Ovary (tissue), 9 donors: Measurements from ENCODE around the gene COL23A1. TPM values are rescaled to one million over a fixed set of nuclear protein-coding genes. Genes with fewer than 3 reads are reported as not detected.

Experiments
- DNase-seq, 5 donors: peaks; one replicate each; pipeline ENCODE4 v3.0.0-alpha.2; 2019 to 2020
- H3K27ac ChIP-seq, 2 donors: fragments of 200-600 bp; one replicate each; pipeline versions ENCODE4 v1.5.1 to v1.8.0; 2019 to 2022
- H3K27me3 ChIP-seq: fragments of 200-600 bp; one replicate; pipeline ENCODE4 v1.8.0; 2022
- H3K36me3 ChIP-seq: fragments of 200-600 bp; sonication (generic); one replicate; pipeline ENCODE4 v1.5.1; 2019
- H3K4me1 ChIP-seq: one replicate; pipeline ENCODE4 v1.8.1; 2013; ENCODE audit warnings: mild to moderate bottlenecking, moderate library complexity; ENCODE audit not compliant: insufficient read depth
- H3K4me3 ChIP-seq: fragments of 200-600 bp; sonication (generic); one replicate; pipeline ENCODE4 v1.5.1; 2017
- H3K9me3 ChIP-seq, 2 donors: fragments of 200-600 bp in 1 of 2; sonication (generic) in 1 of 2; one replicate each; pipeline versions ENCODE4 v1.5.1 to v1.8.1; 2013 to 2019; ENCODE audit warnings: mild to moderate bottlenecking in 1 of 2, moderate library complexity in 1 of 2
- EP300 ChIP-seq: sonication (generic); formaldehyde crosslinking; IDR thresholded peaks from one replicate; pipeline ENCODE4 v1.6.1; 2017; ENCODE audit warnings: antibody characterized with exemption
- POLR2A ChIP-seq: fragments of 450-650 bp; IDR thresholded peaks from one replicate; pipeline ENCODE4 v1.6.1; 2017; ENCODE audit warnings: antibody characterized with exemption, mild to moderate bottlenecking, moderate library complexity
- WGBS, 3 donors: extraction: QIAGEN DNeasy Blood & Tissue Kit in 1 of 3; methylation state at CpG; one replicate each; pipeline versions ENCODE4 v1.1.5 to v1.1.7; 2013 to 2017; 5-methylcytosine and 5-hydroxymethylcytosine counted together
- intact Hi-C, 4 donors: fragments of 100-400 bp; cut with DNase I; formaldehyde crosslinking; loops; one replicate each; pipeline versions ENCODE4 v1.11.0 to v1.15.1; 2022 to 2023
- polyA plus RNA-seq, 2 donors: library from polyadenylated mRNA; stranded (reverse); fragments of 200-250 nt in 1 of 2; fragments of 350-450 nt in 1 of 2; fragmentation: Illumina TruSeq in 1 of 2; extraction: RNeasy Lipid Tissue Mini Kit (QIAGEN cat#74804) in 1 of 2; gene quantifications; one replicate each; pipeline ENCODE4 v1.2.3, GENCODE V29; 2013 to 2014
- total RNA-seq, 7 donors: library from RNA; depleted of rRNA in 2 of 7; stranded (reverse); fragments of >200 nt in 2 of 7; fragmentation: NEBNext Ultra II Directional in 3 of 7; extraction: Animal tissue kit (Norgen Biotek cat#: 25700) in 3 of 7; gene quantifications; one replicate each; pipeline versions ENCODE4 v1.1.0 to v1.2.4, GENCODE V29; 2016 to 2023
- TF ChIP-seq, protein P1 (sequence below), 3 donors: fragments of 450-650 bp in 2 of 3; fragments of 200-600 bp in 1 of 3; IDR thresholded peaks; one replicate each; pipeline versions ENCODE4 v1.5.1 to v1.8.0; 2016 to 2022; ENCODE audit warnings: antibody characterized with exemption in 3 of 3, mild to moderate bottlenecking in 1 of 3
- donor health status: DM: no; HTN: no; CAD: no; lungs with moderate emphysema.
- donor health status: DM: no; HTN: no; CAD: no.
- donor health status: Bipolar disorder and iron deficiency.
- donor health status: DM: yes; HTN: yes; CAD: no.
- donor health status: DM: no; HTN: no; CAD: no.
- donor health status: DM: yes; HTN: yes; CAD: no.

The COL23A1 gene
- total and polyA plus RNA-seq, 9 donors, result 0.13 to 0.92 (median 0.39) TPM; not detected in 1

DNA sequence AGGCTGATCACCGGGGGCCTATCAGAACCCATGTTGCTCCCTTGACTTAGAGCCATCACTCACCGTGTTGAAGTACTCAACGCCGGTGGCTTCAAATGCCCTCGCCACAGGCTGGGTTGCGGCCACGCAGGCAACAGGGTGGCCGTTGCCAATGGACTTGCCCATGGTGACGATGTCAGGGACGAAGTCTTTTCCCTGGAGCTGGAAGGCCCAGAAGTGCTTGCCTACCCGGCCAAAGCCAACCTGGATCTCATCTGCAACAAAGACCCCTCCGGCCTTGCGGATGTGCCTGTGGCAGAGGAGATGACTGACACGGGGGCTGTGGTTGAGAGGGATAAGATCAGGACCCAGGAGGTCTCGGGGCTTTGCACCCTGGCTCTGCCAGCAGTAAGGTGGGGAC lies 367.9 kb downstream of the COL23A1 start:
- intact Hi-C loops, result loop anchor here in 1 of 4 donors (10.0 kb wide), 1 partner anchor 77 kb away; no protein-coding TSS in a partner anchor
- DNase-seq, result no peak
- no peak overlapping the region for H3K4me3 ChIP-seq
- H3K27me3 ChIP-seq, result no peaks in the 10 kb centered on the region
- no peak for TF ChIP-seq EP300
- TF ChIP-seq, protein P1, sequence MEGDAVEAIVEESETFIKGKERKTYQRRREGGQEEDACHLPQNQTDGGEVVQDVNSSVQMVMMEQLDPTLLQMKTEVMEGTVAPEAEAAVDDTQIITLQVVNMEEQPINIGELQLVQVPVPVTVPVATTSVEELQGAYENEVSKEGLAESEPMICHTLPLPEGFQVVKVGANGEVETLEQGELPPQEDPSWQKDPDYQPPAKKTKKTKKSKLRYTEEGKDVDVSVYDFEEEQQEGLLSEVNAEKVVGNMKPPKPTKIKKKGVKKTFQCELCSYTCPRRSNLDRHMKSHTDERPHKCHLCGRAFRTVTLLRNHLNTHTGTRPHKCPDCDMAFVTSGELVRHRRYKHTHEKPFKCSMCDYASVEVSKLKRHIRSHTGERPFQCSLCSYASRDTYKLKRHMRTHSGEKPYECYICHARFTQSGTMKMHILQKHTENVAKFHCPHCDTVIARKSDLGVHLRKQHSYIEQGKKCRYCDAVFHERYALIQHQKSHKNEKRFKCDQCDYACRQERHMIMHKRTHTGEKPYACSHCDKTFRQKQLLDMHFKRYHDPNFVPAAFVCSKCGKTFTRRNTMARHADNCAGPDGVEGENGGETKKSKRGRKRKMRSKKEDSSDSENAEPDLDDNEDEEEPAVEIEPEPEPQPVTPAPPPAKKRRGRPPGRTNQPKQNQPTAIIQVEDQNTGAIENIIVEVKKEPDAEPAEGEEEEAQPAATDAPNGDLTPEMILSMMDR (IDR thresholded peaks at IDR 0.05), result no peak
- no peak for TF ChIP-seq POLR2A
- H3K9me3 ChIP-seq, result no peaks in the 10 kb centered on the region
- H3K36me3 ChIP-seq, result no peaks in the 10 kb centered on the region
- no peaks in the 10 kb centered on the region for H3K4me1 ChIP-seq
- H3K27ac ChIP-seq, result no peak overlapping the region
- WGBS, 3 donors, result 96 to 97% (median 97%) methylated on average over 15 of the region's 15 CpGs

DNA sequence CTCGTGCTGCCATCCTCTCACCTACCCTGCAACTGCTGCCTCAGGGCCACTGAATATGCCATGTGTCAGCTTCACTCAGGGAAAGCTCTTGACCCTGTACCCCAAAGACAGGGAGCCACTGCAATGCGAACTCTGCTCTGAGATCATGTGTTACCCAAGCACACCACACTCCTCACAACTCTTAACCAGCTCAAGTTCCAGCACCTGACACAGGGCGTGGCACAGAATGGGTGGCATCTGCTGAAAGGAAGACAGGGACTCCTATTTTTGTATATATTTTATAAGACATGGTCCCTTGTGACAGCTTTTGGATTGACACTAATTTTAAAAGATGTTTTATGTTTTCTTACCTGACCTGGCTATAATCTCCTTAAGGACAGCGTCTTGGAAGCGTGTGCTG lies 368.3 kb downstream of the COL23A1 start:
- intact Hi-C loops, result loop anchor here in 1 of 4 donors (10.0 kb wide), 1 partner anchor 77 kb away; no protein-coding TSS in a partner anchor
- WGBS, 3 donors, result 74 to 95% (median 75%) methylated on average over 5 of the region's 5 CpGs
- Histone ChIP-seq H3K4me1 (no peaks in the 10 kb centered on the region), H3K4me3 (no peak overlapping the region), H3K9me3 (no peaks in the 10 kb centered on the region), H3K27me3 (no peaks in the 10 kb centered on the region), H3K36me3 (no peaks in the 10 kb centered on the region), H3K27ac (no peak overlapping the region)
- no peak for DNase-seq
- TF ChIP-seq, protein P1 (IDR thresholded peaks at IDR 0.05), result no peak
- no peak for TF ChIP-seq EP300
- no peak for TF ChIP-seq POLR2A

DNA sequence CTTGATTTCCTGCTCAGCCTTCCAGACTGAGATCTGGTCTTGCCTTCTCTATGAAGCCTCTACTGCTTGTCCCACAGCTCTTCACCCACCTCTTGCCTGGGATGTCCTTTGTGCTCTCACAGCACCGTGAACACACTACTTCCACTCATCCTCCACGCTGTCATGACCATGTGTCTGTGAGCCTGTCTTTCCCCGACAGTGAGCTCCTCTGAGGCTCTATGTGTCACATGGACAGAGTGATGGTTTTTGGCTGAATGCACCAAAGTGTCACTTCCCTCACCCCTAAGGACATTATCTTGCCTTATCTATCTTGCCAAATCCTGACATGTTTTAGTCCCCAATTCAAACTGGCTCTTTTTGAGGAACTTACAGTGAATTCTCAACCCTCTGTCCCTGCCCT lies 368.9 kb downstream of the COL23A1 start:
- TF ChIP-seq EP300, result no peak
- no peak for TF ChIP-seq POLR2A
- TF ChIP-seq, protein P1 (IDR thresholded peaks at IDR 0.05), result no peak
- 76 to 81% (median 81%) methylated on average over 3 of the region's 3 CpGs for WGBS, 3 donors
- no peaks in the 10 kb centered on the region for H3K4me1 ChIP-seq
- intact Hi-C loops, result loop anchor here in 1 of 4 donors (10.0 kb wide), 1 partner anchor 76 kb away; no protein-coding TSS in a partner anchor
- no peaks in the 10 kb centered on the region for H3K27me3 ChIP-seq
- H3K4me3 ChIP-seq, result no peak overlapping the region
- H3K27ac ChIP-seq, result no peak overlapping the region
- no peaks in the 10 kb centered on the region for H3K9me3 ChIP-seq
- DNase-seq, result no peak
- H3K36me3 ChIP-seq, result no peaks in the 10 kb centered on the region

DNA sequence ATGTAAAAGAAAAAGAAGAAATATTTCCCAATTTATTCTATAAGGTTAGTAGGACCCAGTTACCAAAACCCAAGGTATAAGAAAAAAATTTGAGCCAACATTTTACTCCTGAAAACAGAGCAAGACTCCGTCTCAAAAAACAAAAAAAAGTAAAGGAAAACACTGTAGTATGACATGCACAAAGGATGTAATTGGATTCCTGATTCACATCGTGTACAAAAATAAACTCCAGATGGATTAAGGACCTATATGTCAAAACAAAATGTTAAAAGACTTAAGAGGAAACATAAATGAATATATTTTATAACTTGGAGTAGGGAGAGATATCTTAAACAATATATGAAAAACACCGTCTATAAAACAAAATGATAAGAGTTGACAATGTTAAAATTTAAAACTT lies 371.4 kb downstream of the COL23A1 start:
- no peak overlapping the region for H3K27ac ChIP-seq
- no peaks in the 10 kb centered on the region for H3K36me3 ChIP-seq
- no peaks in the 10 kb centered on the region for H3K9me3 ChIP-seq
- intact Hi-C loops, result no loop called here
- H3K4me1 ChIP-seq, result peaks cover 1% of the 10 kb centered on the region
- TF ChIP-seq EP300, result no peak
- TF ChIP-seq, protein P1 (IDR thresholded peaks at IDR 0.05), result no peak
- TF ChIP-seq POLR2A, result no peak
- H3K4me3 ChIP-seq, result no peak overlapping the region
- WGBS, 3 donors, result 33 to 42% (median 35%) methylated on average over 3 of the region's 3 CpGs
- no peaks in the 10 kb centered on the region for H3K27me3 ChIP-seq
- DNase-seq, result no peak
